ENCODE measurements around the gene ARHGAP26. TPM values are rescaled to one million over a fixed set of nuclear protein-coding genes. Genes with fewer than 3 reads are reported as not detected.

Gene ARHGAP26
- total RNA-seq, 1 experiment from 2014 or later = 79.8 TPM

- DNase-seq = no peak
- ChIA-PET POLR2A (no interaction called here), CTCF (no interaction called here)
- no TSS peak for BruUV-seq (replicated peaks)
- Mint-ChIP-seq H3K36me3 (ENCODE audit: insufficient read depth, unreplicated experiment) (peaks cover 11% of the 10 kb centered on the region), H3K4me1 (ENCODE audit: low read depth, unreplicated experiment) (peaks cover 7% of the 10 kb centered on the region), H3K4me3 (ENCODE audit: unreplicated experiment) (no peak overlapping the region), H3K27ac (ENCODE audit: unreplicated experiment) (no peak overlapping the region), H3K9me3 (ENCODE audit: unreplicated experiment) (no peaks in the 10 kb centered on the region), H3K27me3 (ENCODE audit: insufficient read depth, unreplicated experiment) (no peaks in the 10 kb centered on the region)
- intact Hi-C loops (cut with micrococcal nuclease; ENCODE audit: unreplicated experiment) = no loop called here
- Histone ChIP-seq H3K4me1 (peaks cover 19% of the 10 kb centered on the region), H3K4me3 (ENCODE audit: low read depth, low read length) (no peak overlapping the region), H3K9me3 (peaks cover 3% of the 10 kb centered on the region; the same call in 1 of the 2 replicates), H3K36me3 (ENCODE audit: control insufficient read depth, insufficient read depth, low read length) (no peaks in the 10 kb centered on the region; the same call in 1 of the 2 replicates), H3K27me3 (replicated peaks; ENCODE audit: control insufficient read depth, insufficient read depth, low read length) (no peaks in the 10 kb centered on the region)
- TF ChIP-seq CTCF (IDR thresholded peaks at IDR 0.05; ENCODE audit: insufficient read depth in 1 of 2, low read depth in 1 of 2, low read length in 1 of 2, severe bottlenecking in 1 of 2, unreplicated experiment in 1 of 2) = no peak
Observed at GRCh38 chr5:142957528-142957927, 187.4 kb downstream of the ARHGAP26 start.

- Mint-ChIP-seq H3K4me3 (ENCODE audit: unreplicated experiment) (no peak overlapping the region), H3K36me3 (ENCODE audit: insufficient read depth, unreplicated experiment) (peaks cover 11% of the 10 kb centered on the region), H3K27ac (ENCODE audit: unreplicated experiment) (peak overlapping the region; percentile 60), H3K27me3 (ENCODE audit: insufficient read depth, unreplicated experiment) (no peaks in the 10 kb centered on the region), H3K4me1 (ENCODE audit: low read depth, unreplicated experiment) (peaks cover 7% of the 10 kb centered on the region), H3K9me3 (ENCODE audit: unreplicated experiment) (no peaks in the 10 kb centered on the region)
- H3K4me1 ChIP-seq = peaks cover 20% of the 10 kb centered on the region
- intact Hi-C loops (cut with micrococcal nuclease; ENCODE audit: unreplicated experiment) = no loop called here
- H3K36me3 ChIP-seq (ENCODE audit: control insufficient read depth, insufficient read depth, low read length) = no peaks in the 10 kb centered on the region; the same call in 1 of the 2 replicates
- BruUV-seq (replicated peaks) = no TSS peak
- H3K27me3 ChIP-seq (replicated peaks; ENCODE audit: control insufficient read depth, insufficient read depth, low read length) = no peaks in the 10 kb centered on the region
- H3K9me3 ChIP-seq = peaks cover 3% of the 10 kb centered on the region; the same call in 1 of the 2 replicates
- no peak overlapping the region for H3K4me3 ChIP-seq (ENCODE audit: low read depth, low read length)
- no peak for DNase-seq
- POLR2A ChIA-PET = no interaction called here
- no peak for TF ChIP-seq CTCF (IDR thresholded peaks at IDR 0.05; ENCODE audit: insufficient read depth in 1 of 2, low read depth in 1 of 2, low read length in 1 of 2, severe bottlenecking in 1 of 2, unreplicated experiment in 1 of 2)
- CTCF ChIA-PET = no interaction called here
Observed at GRCh38 chr5:142958944-142959682, 188.9 kb downstream of the ARHGAP26 start.

- H3K4me3 ChIP-seq (ENCODE audit: low read depth, low read length) = no peak overlapping the region
- no peak overlapping the region for H3K4me3 Mint-ChIP-seq (ENCODE audit: unreplicated experiment)
- peaks cover 3% of the 10 kb centered on the region; the same call in 1 of the 2 replicates for H3K9me3 ChIP-seq
- peak overlapping the region; percentile 60 for H3K27ac Mint-ChIP-seq (ENCODE audit: unreplicated experiment)
- peaks cover 7% of the 10 kb centered on the region for H3K4me1 Mint-ChIP-seq (ENCODE audit: low read depth, unreplicated experiment)
- H3K27me3 ChIP-seq (replicated peaks; ENCODE audit: control insufficient read depth, insufficient read depth, low read length) = no peaks in the 10 kb centered on the region
- H3K27me3 Mint-ChIP-seq (ENCODE audit: insufficient read depth, unreplicated experiment) = no peaks in the 10 kb centered on the region
- BruUV-seq (replicated peaks) = no TSS peak
- H3K36me3 Mint-ChIP-seq (ENCODE audit: insufficient read depth, unreplicated experiment) = peaks cover 18% of the 10 kb centered on the region
- ChIA-PET POLR2A (no interaction called here), CTCF (interaction anchor here (0.6 kb wide), 1 partner anchor 104 kb away, joined by 3 read pairs; no protein-coding TSS in a partner anchor)
- no peak for TF ChIP-seq CTCF (IDR thresholded peaks at IDR 0.05; ENCODE audit: insufficient read depth in 1 of 2, low read depth in 1 of 2, low read length in 1 of 2, severe bottlenecking in 1 of 2, unreplicated experiment in 1 of 2)
- no peaks in the 10 kb centered on the region; the same call in none of the 2 replicates for H3K36me3 ChIP-seq (ENCODE audit: control insufficient read depth, insufficient read depth, low read length)
- intact Hi-C loops (cut with micrococcal nuclease; ENCODE audit: unreplicated experiment) = no loop called here
- H3K4me1 ChIP-seq = peaks cover 20% of the 10 kb centered on the region
- no peak for DNase-seq
- H3K9me3 Mint-ChIP-seq (ENCODE audit: unreplicated experiment) = no peaks in the 10 kb centered on the region
Observed at GRCh38 chr5:142959683-142960657, 189.8 kb downstream of the ARHGAP26 start.
